Measurements from ENCODE around the gene TPI1. TPM values are rescaled to one million over a fixed set of nuclear protein-coding genes. Genes with fewer than 3 reads are reported as not detected.
A peak's percentile ranks its signal among the peaks of the same experiment; 100 is the strongest.

The TPI1 gene
- total and polyA plus RNA-seq, 2 of the 8 experiments (the other 6 are each of a cell fraction or from before 2014, with no cell fraction given) = 910 to 3,018 TPM

DNA sequence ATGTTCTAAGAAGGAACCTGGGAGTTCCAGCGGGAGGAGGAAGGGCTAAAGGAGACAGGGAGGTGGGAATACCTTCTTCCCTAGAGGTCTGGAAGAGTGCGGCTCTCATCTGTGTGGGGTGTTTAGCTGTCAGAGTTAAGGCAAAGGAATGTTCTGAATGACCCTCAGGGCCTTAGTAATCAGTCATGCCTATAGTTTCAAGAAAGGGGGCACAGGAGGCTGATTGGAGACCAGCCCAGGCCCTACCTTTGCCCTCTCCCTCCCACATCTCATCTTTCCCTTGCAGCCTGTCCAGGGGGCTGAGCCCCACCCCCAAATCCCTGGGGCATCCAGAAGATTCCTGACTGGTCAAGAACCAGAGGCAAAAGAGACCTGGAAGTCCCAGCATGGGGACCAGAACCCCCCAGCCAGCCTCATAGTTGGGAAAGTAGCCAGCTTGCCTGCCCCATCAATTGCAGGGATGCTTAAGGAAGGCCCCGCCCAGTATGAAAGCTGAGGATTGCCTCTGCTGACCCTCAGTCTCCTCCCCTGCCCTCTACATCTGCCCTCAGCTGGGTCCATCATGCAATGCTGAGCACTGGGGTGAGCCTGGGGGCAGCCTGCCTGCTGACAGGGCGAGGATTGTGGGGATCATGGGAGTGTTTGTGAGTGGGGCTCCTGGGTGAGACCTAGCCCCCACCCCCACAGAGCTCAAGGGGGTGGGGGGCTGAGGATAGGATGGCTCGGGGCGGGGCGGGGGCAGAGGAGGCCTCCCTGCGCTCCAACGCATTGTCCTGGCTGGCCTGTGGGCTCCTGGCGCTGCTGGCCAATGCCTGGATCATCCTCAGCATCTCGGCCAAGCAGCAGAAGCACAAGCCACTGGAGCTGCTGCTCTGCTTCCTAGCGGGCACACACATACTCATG lies 43.9 kb upstream of the TPI1 start:
- H3K23me2 ChIP-seq (ENCODE audit: low read depth, low read length) = peaks cover 24% of the 10 kb centered on the region
- no peak overlapping the region for H4K5ac ChIP-seq (ENCODE audit: insufficient read length, low read depth, low read length)
- no peak overlapping the region for H3K14ac ChIP-seq (ENCODE audit: insufficient read length)
- FAIRE-seq (no peak), DNase-seq (ENCODE audit: low read depth in 1 of 2, low spot score in 2 of 2) (no peak)
- H4K8ac ChIP-seq (ENCODE audit: extremely low read depth, insufficient read depth, low read length) = no peak overlapping the region
- H3K56ac ChIP-seq (replicated peaks; ENCODE audit: insufficient read length, low read depth, low read length) = no peak overlapping the region
- WGBS, 2 experiments (ENCODE audit: extremely low coverage in 1 of 2, insufficient coverage in 1 of 2, insufficient read length in 1 of 2, insufficient replicate concordance in 2 of 2, low coverage in 1 of 2, low lambda C conversion rate in 2 of 2, missing lambda C conversion rate in 1 of 2) = 73% methylated on average over 7 of the region's 12 CpGs; no CpG with 5 or more reads in 1 of the 2 experiments
- ChIA-PET CTCF (ENCODE audit: partially characterized antibody) (interaction anchor here (1.1 to 23.7 kb wide), 12 partner anchors 12 to 202 kb away, joined by 3 to 532 read pairs (median 18); partner anchors contain the start of genes CD4, CDCA3, COPS7A and GNB3), POLR2A (ENCODE audit: partially characterized antibody) (interaction anchor here (0.6 to 27.1 kb wide), 16 partner anchors 13 to 219 kb away, joined by 3 to 388 read pairs (median 4); partner anchors contain the start of genes C12orf57, CDCA3, GNB3 and LAG3)
- peaks cover 0 to 4% of the 10 kb centered on the region in 2 experiments for H4K20me1 ChIP-seq (replicated peaks in 1 of 2; ENCODE audit: control insufficient read depth in 1 of 2, insufficient read depth in 2 of 2, low read length in 2 of 2)
- peaks cover 8 to 58% (median 33%) of the 10 kb centered on the region in 4 experiments for H3K4me1 ChIP-seq (replicated peaks in 1 of 4; ENCODE audit: control insufficient read depth in 3 of 4, insufficient read depth in 4 of 4, low read length in 3 of 4)
- H2AFZ ChIP-seq (ENCODE audit: low read length) = no peak overlapping the region
- no peak overlapping the region for H3K4ac ChIP-seq (replicated peaks; ENCODE audit: insufficient read length, low read depth, low read length)
- no peaks in the 10 kb centered on the region for H3K9me3 ChIP-seq (ENCODE audit: insufficient read depth in 2 of 2, low read depth in 1 of 2, low read length in 1 of 2)
- no peaks in the 10 kb centered on the region for H3K79me2 ChIP-seq (ENCODE audit: control insufficient read depth in 1 of 2, insufficient read depth in 2 of 2, low read length in 2 of 2)
- H3K27ac ChIP-seq (ENCODE audit: low read depth, low read length) = no peak overlapping the region; the same call in 1 of the 2 replicates
- H2BK12ac ChIP-seq (ENCODE audit: low read depth, low read length) = peak overlapping the region; percentile 75; the same call in 1 of the 2 replicates
- peak overlapping the region in 1 of 2 experiments; percentile 94; a peak in 2 of 4 replicates for H3K4me2 ChIP-seq (ENCODE audit: insufficient read depth in 1 of 2, low read depth in 2 of 2, low read length in 2 of 2)
- H3K9ac ChIP-seq (replicated peaks in 1 of 4; ENCODE audit: extremely low read depth in 1 of 4, low read depth in 3 of 4, low read length in 3 of 4) = no peak overlapping the region
- no peak overlapping the region for H4K91ac ChIP-seq (replicated peaks; ENCODE audit: insufficient read length, low read length)
- peak overlapping the region; percentile 61; the same call in 1 of the 2 replicates for H2BK20ac ChIP-seq (ENCODE audit: low read length)
- peak overlapping the region; percentile 13; the same call in 1 of the 2 replicates for H2BK5ac ChIP-seq (ENCODE audit: low read depth, low read length)
- no peak overlapping the region for H3K23ac ChIP-seq (ENCODE audit: insufficient read length)
- no peak overlapping the region for H3K4me3 ChIP-seq (ENCODE audit: extremely low read depth in 1 of 4, insufficient read depth in 2 of 4, low read depth in 3 of 4, low read length in 4 of 4)
- H2BK15ac ChIP-seq (ENCODE audit: low read length) = peak overlapping the region; percentile 98
- H2BK120ac ChIP-seq (replicated peaks; ENCODE audit: low read depth, low read length) = no peak overlapping the region
- no peak overlapping the region; the same call in 1 of the 2 replicates for H3K18ac ChIP-seq (ENCODE audit: extremely low read depth, low read length)
- peaks cover 0 to 12% (median 8%) of the 10 kb centered on the region in 4 experiments; a peak in 5 of 7 replicates for H3K27me3 ChIP-seq (replicated peaks in 1 of 4; ENCODE audit: control insufficient read depth in 3 of 4, extremely low read depth in 1 of 4, insufficient read depth in 3 of 4, low read length in 3 of 4)
- H2AK5ac ChIP-seq (ENCODE audit: low read depth, low read length) = peak overlapping the region; percentile 77
- no peaks in the 10 kb centered on the region; the same call in 1 of the 2 replicates for H3K79me1 ChIP-seq (ENCODE audit: low read depth, low read length)
- no peaks in the 10 kb centered on the region for H3K36me3 ChIP-seq (ENCODE audit: control insufficient read depth in 2 of 4, insufficient read depth in 4 of 4, low read length in 3 of 4)
- TF ChIP-seq, protein P1, sequence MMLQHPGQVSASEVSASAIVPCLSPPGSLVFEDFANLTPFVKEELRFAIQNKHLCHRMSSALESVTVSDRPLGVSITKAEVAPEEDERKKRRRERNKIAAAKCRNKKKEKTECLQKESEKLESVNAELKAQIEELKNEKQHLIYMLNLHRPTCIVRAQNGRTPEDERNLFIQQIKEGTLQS (IDR thresholded peaks at IDR 0.05; ENCODE audit: insufficient read depth, low read depth, low read length) = no peak
- no peak for TF ChIP-seq SP2 (IDR thresholded peaks at IDR 0.05; ENCODE audit: low read length)
- no peak for TF ChIP-seq POLR2A (IDR thresholded peaks at IDR 0.05; ENCODE audit: control extremely low read depth in 1 of 2, low read depth in 2 of 2, low read length in 2 of 2)
- TF ChIP-seq SRF (IDR thresholded peaks at IDR 0.05; ENCODE audit: low read depth, low read length) = no peak
- no peak for TF ChIP-seq CBX5 (IDR thresholded peaks at IDR 0.05; ENCODE audit: low read depth, low read length)
- TF ChIP-seq ZNF274 (IDR thresholded peaks at IDR 0.05; ENCODE audit: borderline replicate concordance, extremely low read depth, low read length) = no peak
- no peak for TF ChIP-seq CBX8 (IDR thresholded peaks at IDR 0.05; ENCODE audit: borderline replicate concordance, low read depth, low read length)
- no peak for TF ChIP-seq HDAC6 (IDR thresholded peaks at IDR 0.05; ENCODE audit: low read depth, low read length)
- no peak for TF ChIP-seq TCF12 (IDR thresholded peaks at IDR 0.05; ENCODE audit: low read depth, low read length)
- TF ChIP-seq SUZ12 (IDR thresholded peaks at IDR 0.05; ENCODE audit: low read length) = no peak

Data from H1 (cell line).